Naive B cell (primary cell): ENCODE measurements around the gene TACC3. TPM values are rescaled to one million over a fixed set of nuclear protein-coding genes. Genes with fewer than 3 reads are reported as not detected.
A peak's percentile ranks its signal among the peaks of the same experiment; 100 is the strongest.

ENCODE experiments used
- ATAC-seq, 2 donors: fragments of 150-1000 bp; cut with Tn5 transposase; 2 replicates each; pipeline ENCODE4 v1.10.0; 2021; ENCODE audit warnings: low read depth in 2 of 2, mild to moderate bottlenecking in 2 of 2, moderate library complexity in 2 of 2
- DNase-seq: peaks from one replicate; pipeline ENCODE4 v3.0.0; 2022
- H3K27ac Mint-ChIP-seq, 6 donors: one replicate each; pipeline ENCODE4 v1.8.0; 2020 to 2022; ENCODE audit warnings: mild to moderate bottlenecking in 6 of 6, mixed read lengths in 6 of 6, moderate library complexity in 5 of 6, inconsistent platforms in 2 of 6
- H3K27me3 Mint-ChIP-seq, 3 donors: one replicate each; pipeline ENCODE4 v1.8.0; 2021 to 2022; ENCODE audit warnings: mixed read lengths in 3 of 3, mild to moderate bottlenecking in 1 of 3
- H3K36me3 Mint-ChIP-seq, 2 donors: one replicate each; pipeline ENCODE4 v1.8.0; 2020 to 2022; ENCODE audit warnings: mixed read lengths in 2 of 2, inconsistent platforms in 1 of 2, mild to moderate bottlenecking in 1 of 2
- H3K4me1 Mint-ChIP-seq, 3 donors: one replicate each; pipeline ENCODE4 v1.8.0; 2020 to 2022; ENCODE audit warnings: mixed read lengths in 3 of 3, inconsistent platforms in 1 of 3, mild to moderate bottlenecking in 1 of 3, moderate library complexity in 1 of 3
- H3K4me3 Mint-ChIP-seq, 8 donors: one replicate each; pipeline ENCODE4 v1.8.0; 2020 to 2022; ENCODE audit warnings: mild to moderate bottlenecking in 8 of 8, mixed read lengths in 8 of 8, moderate library complexity in 8 of 8, inconsistent platforms in 2 of 8
- H3K9me3 Mint-ChIP-seq, 7 donors: one replicate each; pipeline ENCODE4 v1.8.0; 2020 to 2022; ENCODE audit warnings: mixed read lengths in 7 of 7, mild to moderate bottlenecking in 5 of 7, inconsistent platforms in 2 of 7, moderate library complexity in 1 of 7
- polyA plus RNA-seq, 6 donors: library from polyadenylated mRNA; unstranded; fragments of 300-500 nt; fragmentation: Illumina TruSeq; gene quantifications; one replicate each; pipeline ENCODE4 v1.2.3, GENCODE V29; 2021; ENCODE audit warnings: low read depth in 6 of 6

Gene TACC3
- polyA plus RNA-seq, 6 donors from 2014 or later, result 15.0 to 21.0 (median 17.2) TPM

- ATAC-seq, result no peak
Measured at GRCh38 chr4:1756893-1757779, 35.8 kb downstream of the TACC3 start.

GRCh38 chr4:1757836-1758235 is 36.5 kb downstream of the TACC3 start:
- no peaks in the 10 kb centered on the region for H3K9me3 Mint-ChIP-seq
- no peaks in the 10 kb centered on the region for H3K36me3 Mint-ChIP-seq
- H3K4me3 Mint-ChIP-seq, result no peak overlapping the region
- DNase-seq (no peak), ATAC-seq (no peak)
- H3K27ac Mint-ChIP-seq, result peak overlapping the region in 1 of 6 donors; percentile 49
- peaks cover 0 to 10% (median 0%) of the 10 kb centered on the region in 3 donors for H3K27me3 Mint-ChIP-seq
- H3K4me1 Mint-ChIP-seq, result peaks cover 0 to 8% (median 4%) of the 10 kb centered on the region in 3 donors

More at GRCh38 chr4:1756893-1757779, 35.8 kb downstream of the TACC3 start:
- no peaks in the 10 kb centered on the region for H3K36me3 Mint-ChIP-seq
- no peak overlapping the region for H3K4me3 Mint-ChIP-seq
- no peaks in the 10 kb centered on the region for H3K9me3 Mint-ChIP-seq
- no peak for DNase-seq
- H3K4me1 Mint-ChIP-seq, result peaks cover 0 to 10% (median 4%) of the 10 kb centered on the region in 3 donors
- H3K27me3 Mint-ChIP-seq, result peaks cover 0 to 4% (median 0%) of the 10 kb centered on the region in 3 donors
- no peak overlapping the region for H3K27ac Mint-ChIP-seq

GRCh38 chr4:1758306-1759121 is 37.2 kb downstream of the TACC3 start:
- peaks cover 0 to 10% (median 0%) of the 10 kb centered on the region in 3 donors for H3K27me3 Mint-ChIP-seq
- H3K9me3 Mint-ChIP-seq, result no peaks in the 10 kb centered on the region
- ATAC-seq, result no peak
- no peaks in the 10 kb centered on the region for H3K36me3 Mint-ChIP-seq
- peaks cover 0 to 4% (median 4%) of the 10 kb centered on the region in 3 donors for H3K4me1 Mint-ChIP-seq
- H3K4me3 Mint-ChIP-seq, result no peak overlapping the region
- H3K27ac Mint-ChIP-seq, result peak overlapping the region in 1 of 6 donors; percentile 49
- no peak for DNase-seq

- DNase-seq (no peak), ATAC-seq (no peak)
- Mint-ChIP-seq H3K36me3 (no peaks in the 10 kb centered on the region), H3K4me1 (peaks cover 3 to 10% (median 8%) of the 10 kb centered on the region in 3 donors), H3K27me3 (peaks cover 0 to 18% (median 7%) of the 10 kb centered on the region in 3 donors), H3K4me3 (peak overlapping the region in 1 of 8 donors; percentile 65), H3K27ac (peak overlapping the region in 1 of 6 donors; percentile 18), H3K9me3 (no peaks in the 10 kb centered on the region)
Measured at GRCh38 chr4:1759170-1759817, 38.0 kb downstream of the TACC3 start.

- DNase-seq (no peak), ATAC-seq (peak in 1 of 2 donors; percentile 24)
- H3K4me1 Mint-ChIP-seq, result peaks cover 5 to 11% (median 8%) of the 10 kb centered on the region in 3 donors
- H3K9me3 Mint-ChIP-seq, result no peaks in the 10 kb centered on the region
- peaks cover 0 to 23% (median 9%) of the 10 kb centered on the region in 3 donors for H3K27me3 Mint-ChIP-seq
- no peak overlapping the region for H3K27ac Mint-ChIP-seq
- no peaks in the 10 kb centered on the region for H3K36me3 Mint-ChIP-seq
- H3K4me3 Mint-ChIP-seq, result no peak overlapping the region
Measured at GRCh38 chr4:1759818-1760223, 38.5 kb downstream of the TACC3 start.

GRCh38 chr4:1760521-1761071 is 39.3 kb downstream of the TACC3 start:
- no peak for DNase-seq
- no peaks in the 10 kb centered on the region for H3K36me3 Mint-ChIP-seq
- H3K4me1 Mint-ChIP-seq, result peaks cover 7 to 12% (median 8%) of the 10 kb centered on the region in 3 donors
- no peaks in the 10 kb centered on the region for H3K9me3 Mint-ChIP-seq
- no peak for ATAC-seq
- no peak overlapping the region for H3K4me3 Mint-ChIP-seq
- H3K27me3 Mint-ChIP-seq, result peaks cover 0 to 31% (median 16%) of the 10 kb centered on the region in 3 donors
- H3K27ac Mint-ChIP-seq, result no peak overlapping the region

GRCh38 chr4:1761130-1761689 is 39.9 kb downstream of the TACC3 start:
- peaks cover 7 to 17% (median 8%) of the 10 kb centered on the region in 3 donors for H3K4me1 Mint-ChIP-seq
- H3K27ac Mint-ChIP-seq, result no peak overlapping the region
- ATAC-seq (no peak), DNase-seq (no peak)
- H3K9me3 Mint-ChIP-seq, result no peaks in the 10 kb centered on the region
- H3K4me3 Mint-ChIP-seq, result no peak overlapping the region
- H3K36me3 Mint-ChIP-seq, result no peaks in the 10 kb centered on the region
- peaks cover 0 to 34% (median 18%) of the 10 kb centered on the region in 3 donors for H3K27me3 Mint-ChIP-seq

GRCh38 chr4:1762264-1763010 is 41.1 kb downstream of the TACC3 start:
- no peaks in the 10 kb centered on the region for H3K36me3 Mint-ChIP-seq
- H3K4me3 Mint-ChIP-seq, result no peak overlapping the region
- H3K9me3 Mint-ChIP-seq, result no peaks in the 10 kb centered on the region
- H3K27ac Mint-ChIP-seq, result peak overlapping the region in 1 of 6 donors; percentile 42
- DNase-seq (no peak), ATAC-seq (no peak)
- peaks cover 7 to 17% (median 8%) of the 10 kb centered on the region in 3 donors for H3K4me1 Mint-ChIP-seq
- peaks cover 0 to 34% (median 18%) of the 10 kb centered on the region in 3 donors for H3K27me3 Mint-ChIP-seq

GRCh38 chr4:1763070-1763549 is 41.8 kb downstream of the TACC3 start:
- Mint-ChIP-seq H3K9me3 (no peaks in the 10 kb centered on the region), H3K27ac (no peak overlapping the region), H3K4me1 (peaks cover 10 to 21% (median 11%) of the 10 kb centered on the region in 3 donors), H3K27me3 (peaks cover 0 to 34% (median 19%) of the 10 kb centered on the region in 3 donors), H3K4me3 (peak overlapping the region in 1 of 8 donors; percentile 5), H3K36me3 (no peaks in the 10 kb centered on the region)
- no peak for ATAC-seq
- DNase-seq, result no peak

GRCh38 chr4:1763550-1764080 is 42.3 kb downstream of the TACC3 start:
- Mint-ChIP-seq H3K36me3 (no peaks in the 10 kb centered on the region), H3K4me3 (peak overlapping the region in 1 of 8 donors; percentile 35), H3K27ac (no peak overlapping the region), H3K4me1 (peaks cover 13 to 26% (median 14%) of the 10 kb centered on the region in 3 donors), H3K27me3 (peaks cover 0 to 39% (median 24%) of the 10 kb centered on the region in 3 donors), H3K9me3 (no peaks in the 10 kb centered on the region)
- ATAC-seq, result peak; percentile 17 to 22
- no peak for DNase-seq

- Mint-ChIP-seq H3K4me1 (peaks cover 15 to 28% (median 16%) of the 10 kb centered on the region in 3 donors), H3K27ac (peak overlapping the region in 1 of 6 donors; percentile 30), H3K9me3 (no peaks in the 10 kb centered on the region), H3K36me3 (no peaks in the 10 kb centered on the region), H3K27me3 (peaks cover 0 to 45% (median 27%) of the 10 kb centered on the region in 3 donors), H3K4me3 (peak overlapping the region in 1 of 8 donors; percentile 12)
- DNase-seq (no peak), ATAC-seq (no peak)
Measured at GRCh38 chr4:1764670-1765069, 43.3 kb downstream of the TACC3 start.
